WTC11 (cell line): ENCODE data around the gene DPH1. TPM values are rescaled to one million over a fixed set of nuclear protein-coding genes. Genes with fewer than 3 reads are reported as not detected.

ENCODE experiments used
- ATAC-seq: fragments of 200-7000 bp; cut with Tn5 transposase; 2 replicates; pipeline ENCODE4 v1.10.0; 2021; ENCODE audit warnings: mild to moderate bottlenecking, moderate library complexity
- CTCF ChIA-PET: fragments of 300-600 bp; sonication (Branson Sonifier 250); formaldehyde crosslinking; loops from one replicate; lab custom pipeline; 2021; ENCODE audit warnings: antibody characterized with exemption; lab: Charles Lee
- POLR2A ChIA-PET: fragments of 350-600 bp; sonication (Branson Sonifier 250); formaldehyde crosslinking; loops from one replicate; lab custom pipeline; 2021; ENCODE audit warnings: antibody characterized with exemption; lab: Charles Lee
- DNase-seq: peaks from one replicate; pipeline ENCODE4 v3.0.0; 2021; ENCODE audit warnings: low spot score
- H3K27ac Mint-ChIP-seq: 2 replicates; pipeline ENCODE4 v1.8.0; 2021; ENCODE audit warnings: mixed read lengths
- H3K27me3 Mint-ChIP-seq: 2 replicates; pipeline ENCODE4 v1.8.0; 2021; ENCODE audit warnings: low read depth, mild to moderate bottlenecking, moderate library complexity, mixed read lengths
- H3K36me3 Mint-ChIP-seq: 2 replicates; pipeline ENCODE4 v1.8.0; 2021; ENCODE audit warnings: mixed read lengths
- H3K4me1 Mint-ChIP-seq: 2 replicates; pipeline ENCODE4 v1.8.0; 2022; ENCODE audit warnings: mixed read lengths
- H3K4me3 Mint-ChIP-seq: 2 replicates; pipeline ENCODE4 v1.8.0; 2021; ENCODE audit warnings: mild to moderate bottlenecking, moderate library complexity, mixed read lengths
- H3K9me3 Mint-ChIP-seq: 2 replicates; pipeline ENCODE4 v1.8.0; 2021; ENCODE audit warnings: mixed read lengths
- AR ChIP-seq: fragments of 250-450 bp; sonication (Bioruptor Pico); IDR thresholded peaks from 2 replicates; pipeline ENCODE4 v1.9.0; 2021; ENCODE audit warnings: mild to moderate bottlenecking
- CBFB ChIP-seq: sonication (generic); formaldehyde crosslinking; IDR thresholded peaks from 2 replicates; pipeline ENCODE4 v1.8.1; 2022; ENCODE audit warnings: mild to moderate bottlenecking, low read depth, missing genetic modification reagents
- CDX4 ChIP-seq: fragments of 250-450 bp; sonication (Bioruptor Pico); IDR thresholded peaks from 2 replicates; pipeline ENCODE4 v1.9.0; 2021; ENCODE audit warnings: moderate library complexity, mild to moderate bottlenecking, inconsistent platforms, borderline replicate concordance
- CTCF ChIP-seq: fragments of 200-600 bp; IDR thresholded peaks from 2 replicates; pipeline ENCODE4 v1.8.0; 2022; ENCODE audit warnings: antibody characterized with exemption
- E2F1 ChIP-seq: sonication (generic); formaldehyde crosslinking; IDR thresholded peaks from 2 replicates; pipeline ENCODE4 v1.8.0; 2022; ENCODE audit warnings: mild to moderate bottlenecking, missing genetic modification reagents
- ERG ChIP-seq: fragments of 250-450 bp; sonication (Bioruptor Pico); IDR thresholded peaks from 2 replicates; pipeline ENCODE4 v1.8.0; 2021; ENCODE audit warnings: mild to moderate bottlenecking
- ESRRA ChIP-seq: sonication (generic); formaldehyde crosslinking; IDR thresholded peaks from 2 replicates; pipeline ENCODE4 v1.8.1; 2022; ENCODE audit warnings: mild to moderate bottlenecking, missing genetic modification reagents, borderline replicate concordance
- ETV6 ChIP-seq: sonication (generic); formaldehyde crosslinking; IDR thresholded peaks from 2 replicates; pipeline ENCODE4 v1.8.1; 2022; ENCODE audit warnings: mild to moderate bottlenecking, missing genetic modification reagents
- FOXJ3 ChIP-seq: sonication (generic); formaldehyde crosslinking; IDR thresholded peaks from 2 replicates; pipeline ENCODE4 v1.9.0; 2021; ENCODE audit warnings: missing genetic modification reagents, mild to moderate bottlenecking, borderline replicate concordance
- FOXP1 ChIP-seq: sonication (generic); formaldehyde crosslinking; IDR thresholded peaks from 2 replicates; pipeline ENCODE4 v1.8.0; 2022; ENCODE audit warnings: missing genetic modification reagents, mild to moderate bottlenecking, moderate library complexity, borderline replicate concordance
- GTF2I ChIP-seq: fragments of 250-450 bp; sonication (Bioruptor Pico); conservative IDR thresholded peaks from 2 replicates; pipeline ENCODE4 v1.4.0; 2021; ENCODE audit warnings: mild to moderate bottlenecking
- IRF2 ChIP-seq: sonication (generic); formaldehyde crosslinking; IDR thresholded peaks from 2 replicates; pipeline ENCODE4 v1.8.0; 2022; ENCODE audit warnings: low read depth, missing genetic modification reagents, borderline replicate concordance
- MAX ChIP-seq: sonication (generic); formaldehyde crosslinking; IDR thresholded peaks from 2 replicates; pipeline ENCODE4 v1.8.0; 2022; ENCODE audit warnings: mild to moderate bottlenecking, missing genetic modification reagents
- NR2C2 ChIP-seq: sonication (generic); formaldehyde crosslinking; IDR thresholded peaks from 2 replicates; pipeline ENCODE4 v1.8.0; 2022; ENCODE audit warnings: mild to moderate bottlenecking, missing genetic modification reagents
- OVOL2 ChIP-seq: fragments of 250-450 bp; sonication (Bioruptor Pico); IDR thresholded peaks from 2 replicates; pipeline ENCODE4 v1.9.0; 2021; ENCODE audit warnings: mild to moderate bottlenecking, borderline replicate concordance
- SMAD4 ChIP-seq: sonication (generic); formaldehyde crosslinking; IDR thresholded peaks from 2 replicates; pipeline ENCODE4 v1.8.0; 2022; ENCODE audit warnings: mild to moderate bottlenecking, missing genetic modification reagents
- TCF7 ChIP-seq: sonication (generic); formaldehyde crosslinking; IDR thresholded peaks from 2 replicates; pipeline ENCODE4 v1.8.0; 2022; ENCODE audit warnings: mild to moderate bottlenecking, low read depth, missing genetic modification reagents, moderate library complexity
- TP53 ChIP-seq: sonication (generic); formaldehyde crosslinking; IDR thresholded peaks from 2 replicates; pipeline ENCODE4 v1.8.1; 2023; ENCODE audit warnings: mild to moderate bottlenecking, missing genetic modification reagents
- ZNF219 ChIP-seq: sonication (generic); formaldehyde crosslinking; IDR thresholded peaks from 2 replicates; pipeline ENCODE4 v1.8.0; 2023; ENCODE audit warnings: missing genetic modification reagents, mild to moderate bottlenecking, borderline replicate concordance
- ZNF416 ChIP-seq: fragments of 250-450 bp; sonication (Bioruptor Pico); IDR thresholded peaks from 2 replicates; pipeline ENCODE4 v1.9.0; 2021; ENCODE audit warnings: mild to moderate bottlenecking, inconsistent platforms
- ZNF512 ChIP-seq: sonication (generic); formaldehyde crosslinking; IDR thresholded peaks from 2 replicates; pipeline ENCODE4 v1.8.1; 2022; ENCODE audit warnings: missing genetic modification reagents, borderline replicate concordance
- total RNA-seq: library from RNA; stranded (reverse); gene quantifications from 3 replicates; pipeline ENCODE4 v1.2.3, GENCODE V29; 2021

The DPH1 gene
- total RNA-seq, 1 experiment from 2014 or later, result 43.2 TPM

- Mint-ChIP-seq H3K4me1 (peaks cover 12% of the 10 kb centered on the region), H3K4me3 (no peak overlapping the region), H3K27ac (no peak overlapping the region), H3K9me3 (no peaks in the 10 kb centered on the region), H3K36me3 (no peaks in the 10 kb centered on the region), H3K27me3 (peaks cover 65% of the 10 kb centered on the region)
- DNase-seq (no peak), ATAC-seq (no peak)
- TF ChIP-seq ZNF512 (CRISPR knock-in tag) (no peak), ESRRA (no peak), ETV6 (CRISPR knock-in tag) (no peak), MAX (CRISPR knock-in tag) (no peak), FOXJ3 (CRISPR knock-in tag) (no peak)
- CTCF ChIA-PET, result interaction anchor here (0.9 to 6.2 kb wide), 23 partner anchors 11 to 359 kb away, joined by 3 to 229 read pairs (median 5); partner anchors contain the start of genes RTN4RL1, SGSM2, SMG6 and SRR
- POLR2A ChIA-PET, result interaction anchor here (1.6 kb wide), 1 partner anchor 187 kb away, joined by 5 read pairs; no protein-coding TSS in a partner anchor
Observed at GRCh38 chr17:2057175-2057759, 27.3 kb downstream of the DPH1 start.

GRCh38 chr17:2057760-2058585 lies 28.0 kb downstream of the DPH1 start:
- ChIA-PET CTCF (interaction anchor here (0.6 to 6.2 kb wide), 59 partner anchors 8 to 358 kb away, joined by 3 to 229 read pairs (median 4); partner anchors contain the start of genes RTN4RL1, SMG6 and SRR), POLR2A (interaction anchor here (1.6 kb wide), 1 partner anchor 187 kb away, joined by 5 read pairs; no protein-coding TSS in a partner anchor)
- peaks cover 68% of the 10 kb centered on the region for H3K27me3 Mint-ChIP-seq
- H3K9me3 Mint-ChIP-seq, result no peaks in the 10 kb centered on the region
- DNase-seq (no peak), ATAC-seq (no peak)
- no peaks in the 10 kb centered on the region for H3K36me3 Mint-ChIP-seq
- H3K4me3 Mint-ChIP-seq, result peak overlapping the region; percentile 39
- H3K4me1 Mint-ChIP-seq, result peaks cover 19% of the 10 kb centered on the region
- no peak overlapping the region for H3K27ac Mint-ChIP-seq
- TF ChIP-seq CTCF, result no peak
- TF ChIP-seq ETV6 (CRISPR knock-in tag), result no peak
- peak; percentile 12; the same call in 1 of the 2 replicates for TF ChIP-seq CBFB (CRISPR knock-in tag)
- TF ChIP-seq GTF2I (CRISPR knock-in tag), result no peak
- TF ChIP-seq IRF2 (CRISPR knock-in tag), result no peak
- TF ChIP-seq OVOL2 (CRISPR knock-in tag), result no peak
- peak; percentile 63; the same call in 1 of the 2 replicates for TF ChIP-seq FOXP1 (CRISPR knock-in tag)
- TF ChIP-seq ERG (CRISPR knock-in tag), result no peak
- TF ChIP-seq E2F1 (CRISPR knock-in tag), result 0 out of 2 replicates have a peak, but pooled peaks have one; percentile 61
- no peak for TF ChIP-seq SMAD4 (CRISPR knock-in tag)
- TF ChIP-seq ZNF416 (CRISPR knock-in tag), result no peak
- no peak for TF ChIP-seq AR (CRISPR knock-in tag)
- TF ChIP-seq NR2C2, result peak; percentile 23; the same call in 1 of the 2 replicates
- TF ChIP-seq TCF7 (CRISPR knock-in tag), result peak; percentile 63; the same call in 1 of the 2 replicates
- no peak for TF ChIP-seq FOXJ3 (CRISPR knock-in tag)
- 0 out of 2 replicates have a peak, but pooled peaks have one; percentile 45 for TF ChIP-seq TP53 (CRISPR knock-in tag)
- TF ChIP-seq CDX4 (CRISPR knock-in tag), result no peak
- TF ChIP-seq ZNF219 (CRISPR knock-in tag), result peak; percentile 72; the same call in 1 of the 2 replicates
